Activated naive CD4-positive, alpha-beta T cell (primary cell): ENCODE measurements around the gene STIM2.
"Not testable (repeated sequence)": the region's sequence is repeated elsewhere in the genome, so short reads cannot be mapped to it uniquely, and the experiment has no call there.

Experiments
- DNase-seq, 4 experiments: peaks; one replicate each; lab custom pipeline; 2025; lab: John Stamatoyannopoulos, UW

STIM2 gene

DNA sequence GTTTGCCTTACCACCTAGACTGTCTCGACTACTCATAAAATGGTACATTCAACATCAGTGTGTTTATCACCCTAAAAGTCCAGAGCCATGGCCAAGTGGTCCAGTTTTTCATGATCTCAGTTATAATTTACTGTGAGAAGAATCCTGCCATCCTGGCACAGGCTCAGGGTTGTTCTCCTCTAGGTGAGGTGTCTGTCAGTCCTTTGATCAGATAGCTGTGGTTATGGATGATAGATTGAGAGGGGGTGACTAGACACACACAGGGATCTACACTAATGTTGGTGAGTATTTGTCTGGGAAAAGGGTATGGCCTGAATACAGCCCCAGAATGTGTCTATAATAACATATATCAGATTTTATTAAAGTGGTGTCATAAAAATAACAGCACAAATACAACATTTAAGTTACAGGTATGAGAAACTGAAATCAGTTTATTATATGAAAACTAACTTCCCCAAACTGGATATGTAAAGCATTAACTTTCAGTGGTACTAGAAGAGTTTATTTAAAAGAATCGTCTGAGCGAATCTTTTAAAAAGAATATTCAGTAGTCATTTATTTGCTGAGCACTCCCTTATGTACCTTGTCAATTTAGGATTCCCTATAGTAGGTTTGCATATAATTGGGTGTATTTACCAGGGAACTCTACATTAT is 93.3 kb downstream of the STIM2 start:
- DNase-seq, result no peak

- DNase-seq, result no peak
Observed at GRCh38 chr4:26955241-26955640, 94.6 kb downstream of the STIM2 start.

DNA sequence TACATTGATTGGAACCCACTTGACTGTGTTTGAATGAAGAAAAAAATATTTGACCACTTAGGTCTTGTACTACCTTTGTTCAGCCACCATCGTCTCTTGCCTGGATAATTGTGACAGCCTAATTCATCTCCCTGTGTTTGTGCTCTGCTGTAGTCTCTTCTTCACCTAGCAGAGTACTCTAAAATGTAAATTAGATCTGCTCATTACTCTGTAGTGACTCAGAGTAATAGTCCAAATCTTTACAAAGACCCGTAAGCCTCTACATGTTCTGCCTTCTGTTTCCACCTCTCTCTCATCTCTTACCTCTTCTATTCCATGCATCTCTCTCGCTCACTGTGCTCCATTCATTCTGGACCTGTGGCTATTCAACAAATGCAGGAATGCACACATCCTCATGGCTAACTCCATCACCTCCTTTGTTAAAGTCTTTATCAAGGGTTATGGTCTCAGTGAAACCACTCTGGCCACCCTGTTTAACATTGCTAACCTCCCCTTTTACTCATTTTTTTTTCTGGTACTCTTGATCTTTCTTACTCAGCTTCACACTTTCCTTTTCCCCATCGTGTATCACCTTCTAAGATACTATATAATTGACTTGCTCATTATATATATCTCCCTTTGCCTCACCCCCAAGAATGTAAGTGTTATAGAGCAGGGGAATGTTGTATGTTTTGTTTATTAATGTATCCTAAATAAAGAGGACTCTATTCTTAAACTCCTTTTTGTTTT is 98.4 kb downstream of the STIM2 start:
- no peak for DNase-seq

- no peak for DNase-seq
Observed at GRCh38 chr4:26959654-26960047, 99.0 kb downstream of the STIM2 start.

GRCh38 chr4:26962720-26963119 is 102.1 kb downstream of the STIM2 start:
- no peak for DNase-seq

DNA sequence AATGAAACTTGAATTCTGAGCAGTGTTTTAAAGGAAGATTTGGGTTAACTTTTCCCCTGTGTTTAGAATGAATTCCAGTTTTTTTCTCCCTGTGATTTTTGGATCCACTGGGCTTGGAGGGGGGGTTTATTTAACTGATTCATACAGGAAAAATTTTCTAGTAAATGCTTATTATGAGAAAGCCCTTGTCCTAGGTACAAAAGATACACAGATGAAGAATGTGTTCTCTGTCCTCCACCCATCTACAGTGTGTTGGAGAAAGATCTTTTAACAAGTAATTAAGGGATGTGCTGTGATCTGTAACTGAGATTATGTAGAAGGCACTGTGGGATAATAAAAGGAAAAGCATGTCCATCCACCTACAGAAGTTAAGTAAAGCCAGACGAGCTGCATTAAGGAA is 103.9 kb downstream of the STIM2 start:
- no peak for DNase-seq

DNA sequence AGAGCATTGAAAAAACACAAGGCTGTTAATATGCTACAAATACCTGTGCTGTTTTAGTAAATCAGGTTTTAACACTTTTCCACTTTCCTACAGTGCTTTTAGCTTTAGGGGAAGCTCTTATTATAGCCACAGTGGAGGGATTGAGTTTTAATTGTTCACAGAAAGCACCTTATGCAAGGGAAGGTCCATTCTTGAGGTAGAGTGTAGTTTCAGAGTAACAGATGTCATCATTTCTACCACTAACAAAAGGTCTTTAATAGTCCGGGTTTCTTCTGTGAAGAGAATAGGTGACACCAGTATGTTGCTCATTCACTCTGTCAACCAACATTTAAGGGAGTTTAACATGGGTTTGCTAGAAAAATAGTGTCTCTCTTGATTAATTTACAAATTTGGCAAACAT is 104.4 kb downstream of the STIM2 start:
- DNase-seq, result no peak

- DNase-seq, result not testable (repeated sequence)
Observed at GRCh38 chr4:26975464-26976181, 115.0 kb downstream of the STIM2 start.

GRCh38 chr4:26978387-26979053 is 117.9 kb downstream of the STIM2 start:
- DNase-seq, result no peak

- DNase-seq, result no peak
Observed at GRCh38 chr4:26984896-26985295, 124.3 kb downstream of the STIM2 start.

- DNase-seq, result peak in 1 of 4 experiments; percentile 0
Observed at GRCh38 chr4:26985873-26986272, 125.2 kb downstream of the STIM2 start.

DNA sequence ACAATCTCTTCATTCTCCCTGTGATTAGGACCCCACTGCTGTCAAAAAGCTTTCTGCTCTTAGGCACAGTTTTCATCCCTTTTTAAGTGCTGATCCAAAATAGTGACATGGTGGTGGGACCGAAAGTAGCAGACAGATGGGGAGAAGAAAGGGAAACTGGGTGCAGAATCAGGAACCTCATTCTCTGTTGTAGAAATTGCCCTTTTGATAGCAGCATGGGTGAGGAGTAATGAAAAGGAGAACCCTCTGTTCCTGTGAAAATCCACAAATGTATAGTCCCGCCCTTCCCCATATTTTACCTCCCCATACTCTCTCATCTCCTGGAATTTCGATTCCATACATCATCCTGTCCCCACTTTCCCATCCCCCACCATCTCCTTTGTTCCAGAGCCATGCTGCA is 126.5 kb downstream of the STIM2 start:
- no peak for DNase-seq

DNA sequence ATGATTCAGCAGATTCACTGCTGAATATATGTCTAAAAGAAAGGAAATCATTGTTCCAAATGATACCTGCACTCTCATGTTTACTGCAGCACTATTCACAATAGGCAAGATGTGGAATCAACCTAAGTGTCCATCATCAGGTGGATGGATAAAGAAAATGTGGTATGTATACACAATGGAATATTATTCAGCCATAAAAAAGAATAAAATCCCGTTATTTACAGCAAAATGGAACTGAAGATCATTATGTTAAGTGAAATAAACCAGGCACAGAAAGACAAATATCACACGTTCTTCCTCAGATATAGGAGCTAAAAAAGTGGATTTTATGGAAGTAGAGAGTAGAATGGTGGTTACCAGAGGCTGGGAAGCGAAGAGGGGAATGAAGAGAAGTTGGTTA is 130.4 kb downstream of the STIM2 start:
- no peak for DNase-seq

DNA sequence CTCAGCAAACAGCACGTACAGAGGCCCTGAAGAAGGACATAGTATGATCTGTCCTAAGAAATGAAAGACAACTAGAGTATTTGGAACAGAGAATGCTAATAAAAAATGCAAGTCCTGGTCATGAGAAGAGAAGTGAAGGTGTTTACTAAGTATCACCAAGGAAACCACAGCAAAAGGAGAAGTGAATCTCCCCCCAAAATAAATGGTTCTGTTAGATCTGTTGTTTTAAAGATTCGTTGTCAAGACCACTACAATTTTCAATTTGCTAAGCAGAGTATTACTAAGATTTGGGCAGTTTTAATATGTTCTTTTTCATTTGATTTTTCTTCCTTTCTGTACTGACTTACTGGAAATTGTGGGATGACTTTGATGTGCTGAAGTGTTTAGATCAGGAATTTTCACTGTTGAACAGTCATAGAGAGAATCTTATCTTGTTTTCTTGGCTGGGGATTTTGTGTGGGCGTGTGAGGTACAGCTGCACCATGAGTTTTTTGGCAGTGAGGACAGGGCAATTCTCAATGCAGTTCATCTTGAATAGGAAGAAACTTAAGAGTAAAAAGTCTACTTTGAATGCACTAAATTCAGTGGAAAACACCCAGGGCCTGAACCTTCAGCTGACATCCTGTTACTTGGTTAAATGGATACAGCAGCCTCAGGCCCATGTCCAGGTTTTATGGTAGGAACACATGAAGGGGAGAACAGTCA is 132.2 kb downstream of the STIM2 start:
- no peak for DNase-seq

DNA sequence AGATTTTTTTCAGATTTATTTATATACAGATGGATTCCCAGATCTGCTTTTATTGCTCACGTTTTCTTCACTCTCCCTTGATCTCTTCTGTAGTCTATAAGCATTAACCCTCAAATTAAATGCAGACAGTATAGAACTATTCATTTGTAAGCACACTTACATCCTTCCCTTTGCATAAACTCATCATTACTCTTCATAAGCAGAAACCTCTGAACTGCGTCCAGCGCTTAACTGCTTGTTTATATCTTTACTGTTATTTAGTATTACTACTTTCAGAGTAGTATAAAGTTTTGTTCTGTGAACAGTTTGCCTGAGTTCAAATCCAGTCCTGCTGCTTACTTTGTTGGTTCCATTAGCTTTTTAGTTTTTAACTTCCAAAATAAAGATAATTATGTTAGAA is 132.9 kb downstream of the STIM2 start:
- no peak for DNase-seq

- no peak for DNase-seq
Observed at GRCh38 chr4:26993967-26994366, 133.3 kb downstream of the STIM2 start.

GRCh38 chr4:26995316-26995715 is 134.7 kb downstream of the STIM2 start:
- DNase-seq, result no peak

- no peak for DNase-seq
Observed at GRCh38 chr4:26996745-26997144, 136.1 kb downstream of the STIM2 start.

DNA sequence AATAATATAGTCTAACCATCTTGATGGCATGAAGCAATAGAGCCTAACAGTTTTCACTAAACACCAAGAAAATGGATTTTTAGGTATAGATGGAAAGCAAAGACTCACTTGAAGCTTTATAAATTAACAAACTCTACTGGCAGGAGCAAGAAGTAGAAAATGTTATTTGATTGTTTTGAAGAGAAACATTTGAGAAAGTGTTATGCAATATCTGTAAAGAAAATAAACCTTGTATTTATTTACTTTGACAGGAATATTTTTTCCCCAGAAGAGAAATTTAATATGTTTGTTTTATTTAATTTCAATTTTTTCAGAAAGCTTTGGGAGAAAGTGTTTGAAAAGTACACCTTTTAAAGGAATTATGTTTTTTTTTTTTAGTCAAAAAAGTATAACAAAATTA is 139.0 kb downstream of the STIM2 start:
- no peak for DNase-seq

DNA sequence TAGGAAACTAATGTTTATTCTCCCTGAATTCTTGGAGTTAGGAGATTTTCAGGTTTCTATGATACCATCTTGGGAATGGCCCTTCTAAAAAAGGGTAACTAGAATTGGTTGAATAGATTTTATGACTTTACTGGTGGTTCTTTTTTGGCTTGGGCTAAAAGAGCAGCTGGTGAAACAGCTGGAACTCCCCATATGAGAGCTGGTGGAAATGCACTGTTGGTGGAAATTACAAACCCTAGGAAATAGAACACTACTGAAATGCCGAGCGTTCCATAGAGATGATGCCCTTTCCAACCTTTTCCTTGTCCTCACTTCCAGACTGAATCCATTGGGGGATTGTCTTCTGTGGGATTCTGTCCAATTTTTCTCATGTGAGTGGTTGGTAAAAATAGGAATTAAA is 139.5 kb downstream of the STIM2 start:
- no peak for DNase-seq

DNA sequence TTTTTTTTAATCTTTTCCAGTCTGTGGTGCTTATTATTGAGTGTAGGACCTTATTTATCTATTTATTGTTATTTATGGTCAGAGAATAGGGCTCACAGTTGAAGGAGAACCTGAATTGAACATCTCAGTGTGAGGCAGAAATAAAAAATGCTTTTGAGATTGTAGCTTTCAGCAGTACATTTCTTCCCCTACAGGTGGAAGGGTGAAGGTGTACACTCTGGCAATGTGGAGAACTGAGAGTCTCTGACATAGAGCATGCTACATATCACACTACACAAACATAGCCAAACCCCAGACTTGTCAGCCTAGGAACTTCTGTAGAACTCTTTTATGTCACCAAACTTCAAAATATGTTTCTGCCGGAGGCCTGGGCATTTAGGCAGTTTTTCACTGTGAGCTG is 140.2 kb downstream of the STIM2 start:
- DNase-seq, result no peak
